NCI-H226 (cell line): ENCODE data around the gene ELFN1.
"Not testable (repeated sequence)": the region's sequence is repeated elsewhere in the genome, so short reads cannot be mapped to it uniquely, and the experiment has no call there.

Experiments used
- DNase-seq: peaks from one replicate; pipeline ENCODE4 v3.0.0-alpha.2; 2015

Gene ELFN1

DNA sequence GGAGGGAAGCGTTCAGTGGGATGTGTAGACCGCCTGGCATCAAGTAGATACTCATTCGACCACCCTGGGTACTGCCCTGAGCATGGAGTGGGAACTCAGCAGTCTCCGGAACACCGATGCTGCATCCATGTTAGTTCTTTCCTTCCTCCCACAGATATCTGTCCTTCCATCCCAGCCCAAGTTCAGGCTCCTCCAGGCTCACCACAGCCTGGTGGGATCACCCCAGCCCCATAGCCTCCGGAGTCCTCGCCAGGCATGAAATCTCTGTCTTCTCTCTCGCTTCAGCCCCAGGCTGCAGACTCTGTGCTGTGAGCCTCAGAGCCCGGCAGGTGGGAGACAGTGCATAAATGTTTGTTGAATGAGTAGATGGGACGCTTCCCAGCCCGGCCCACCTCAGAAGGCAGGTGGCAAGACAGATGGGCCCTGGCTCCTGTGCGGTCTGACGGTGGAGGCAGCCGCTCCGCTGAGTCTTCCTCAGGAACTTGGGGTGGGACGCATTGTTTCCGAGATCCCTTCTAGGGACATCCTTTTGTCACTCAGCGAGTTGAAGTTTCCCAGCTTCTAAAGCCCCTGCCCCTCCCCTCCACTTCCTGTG lies 42.9 kb downstream of the ELFN1 start:
- DNase-seq: no peak

DNA sequence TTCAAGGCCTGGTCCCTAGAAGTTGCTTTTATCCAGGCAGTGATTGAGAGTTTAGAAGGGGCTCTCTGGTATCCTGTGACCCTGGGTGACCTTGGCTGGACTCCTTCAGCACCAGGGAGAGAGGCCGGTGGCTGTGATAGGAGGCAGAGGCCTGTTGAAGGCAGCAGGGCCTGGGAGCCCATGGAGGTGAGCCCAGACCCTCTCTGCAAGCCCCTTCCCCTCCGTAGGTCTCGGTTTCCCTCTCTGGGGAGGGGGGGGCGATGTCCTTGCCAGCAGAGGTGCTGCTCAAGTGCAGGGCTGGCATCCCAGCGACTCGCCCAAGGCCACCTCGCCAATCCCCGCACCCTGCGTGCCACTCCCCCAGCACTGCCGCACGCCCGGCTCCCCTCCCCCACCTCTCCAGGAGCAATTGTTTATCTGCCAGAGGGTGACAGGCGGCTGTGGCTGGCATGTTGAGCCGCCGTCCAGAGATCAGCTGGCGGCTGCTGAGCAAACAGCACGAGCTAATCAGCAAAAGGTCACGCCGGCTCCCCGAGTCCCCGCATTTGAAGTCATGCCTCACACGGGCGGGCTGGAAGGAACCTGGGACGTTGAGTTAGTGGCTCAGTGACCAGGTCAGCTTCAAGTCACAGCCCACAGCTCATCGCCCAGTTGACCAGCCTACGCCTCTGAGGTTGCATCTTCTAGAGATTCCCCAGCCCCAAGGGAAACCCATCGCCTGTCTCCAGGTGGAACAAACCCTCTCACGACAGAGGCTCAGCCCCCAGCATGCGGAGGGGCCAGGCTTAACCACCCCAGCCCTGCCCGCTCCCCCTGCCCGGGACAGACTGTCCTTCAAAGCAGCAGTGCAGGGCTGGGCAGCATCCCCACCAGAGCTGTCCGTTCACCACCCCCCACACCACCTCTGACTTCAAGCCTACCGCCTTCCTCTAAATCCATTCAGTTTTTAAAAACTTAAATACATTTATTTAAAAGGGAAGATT lies 43.7 kb downstream of the ELFN1 start:
- no peak for DNase-seq

DNA sequence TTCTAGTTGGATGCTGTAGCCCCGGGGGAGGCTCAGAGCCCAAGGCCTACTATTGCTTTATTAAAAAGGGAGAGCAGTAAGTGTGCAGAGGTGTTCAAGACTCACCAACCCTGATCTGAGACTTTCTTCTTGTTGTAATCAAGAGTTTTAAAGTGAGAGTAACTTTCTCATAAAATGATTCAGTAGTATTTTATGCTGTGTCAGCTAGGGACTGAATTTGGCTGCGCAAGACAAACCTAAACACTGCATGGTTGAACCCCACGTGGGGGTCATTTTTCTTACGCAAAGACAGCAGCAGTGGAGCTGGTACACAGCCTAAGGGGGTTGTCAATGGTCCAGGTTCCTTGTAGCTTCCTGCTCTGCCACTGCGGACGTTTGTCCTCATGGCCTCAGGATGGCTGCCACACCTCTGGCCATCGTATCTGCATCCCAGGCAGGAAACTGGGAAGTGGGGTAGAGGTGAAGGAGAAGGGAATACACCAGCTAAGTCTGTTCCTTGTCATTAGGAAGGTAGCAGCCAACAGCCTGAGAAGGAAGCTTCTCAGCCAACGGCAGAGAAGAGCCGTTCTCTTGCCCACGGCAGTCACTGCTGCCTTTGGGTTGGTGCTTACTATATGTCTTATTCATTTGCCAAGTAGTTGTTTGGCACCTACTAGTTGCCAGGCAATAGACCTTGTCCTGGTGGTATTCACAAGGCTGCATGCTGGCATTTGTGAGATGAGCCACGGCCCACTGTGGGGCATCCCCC lies 44.7 kb downstream of the ELFN1 start:
- DNase-seq: no peak

DNA sequence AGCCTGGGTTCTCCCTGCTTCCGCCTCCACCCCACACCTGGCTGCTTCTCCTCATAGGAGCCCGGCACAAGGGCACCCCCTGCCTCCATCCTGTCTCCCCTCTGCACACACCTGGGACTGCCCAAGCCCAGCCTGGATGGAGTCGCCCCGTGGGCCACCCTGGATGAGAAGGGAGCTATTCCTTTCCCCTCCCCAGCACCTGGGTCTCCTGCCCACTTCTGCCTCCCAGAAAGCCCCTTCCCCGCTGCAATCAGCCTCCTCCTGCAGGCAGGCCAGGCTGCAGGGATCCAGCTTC lies 45.2 kb downstream of the ELFN1 start:
- DNase-seq: no peak

DNA sequence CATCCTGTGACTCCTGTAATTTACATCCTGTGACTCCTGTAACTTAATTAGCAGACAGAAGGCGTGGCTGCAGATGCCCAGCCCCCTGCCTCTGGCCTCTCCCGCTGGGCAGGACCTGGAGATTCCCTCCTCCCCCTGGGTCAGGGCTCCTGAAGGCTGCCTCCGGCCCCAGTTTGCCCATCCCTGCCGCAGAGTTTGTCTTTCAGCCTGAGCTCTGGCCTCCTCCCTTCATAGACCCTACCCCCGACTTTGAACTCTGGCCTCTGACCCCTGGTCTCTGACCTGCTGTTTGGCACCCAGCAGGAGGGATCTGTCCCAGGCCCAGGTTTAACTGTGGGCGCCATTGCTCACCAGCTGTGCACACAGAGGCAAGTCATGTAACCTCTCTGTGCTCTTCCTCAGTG lies 45.6 kb downstream of the ELFN1 start:
- DNase-seq: no peak

DNA sequence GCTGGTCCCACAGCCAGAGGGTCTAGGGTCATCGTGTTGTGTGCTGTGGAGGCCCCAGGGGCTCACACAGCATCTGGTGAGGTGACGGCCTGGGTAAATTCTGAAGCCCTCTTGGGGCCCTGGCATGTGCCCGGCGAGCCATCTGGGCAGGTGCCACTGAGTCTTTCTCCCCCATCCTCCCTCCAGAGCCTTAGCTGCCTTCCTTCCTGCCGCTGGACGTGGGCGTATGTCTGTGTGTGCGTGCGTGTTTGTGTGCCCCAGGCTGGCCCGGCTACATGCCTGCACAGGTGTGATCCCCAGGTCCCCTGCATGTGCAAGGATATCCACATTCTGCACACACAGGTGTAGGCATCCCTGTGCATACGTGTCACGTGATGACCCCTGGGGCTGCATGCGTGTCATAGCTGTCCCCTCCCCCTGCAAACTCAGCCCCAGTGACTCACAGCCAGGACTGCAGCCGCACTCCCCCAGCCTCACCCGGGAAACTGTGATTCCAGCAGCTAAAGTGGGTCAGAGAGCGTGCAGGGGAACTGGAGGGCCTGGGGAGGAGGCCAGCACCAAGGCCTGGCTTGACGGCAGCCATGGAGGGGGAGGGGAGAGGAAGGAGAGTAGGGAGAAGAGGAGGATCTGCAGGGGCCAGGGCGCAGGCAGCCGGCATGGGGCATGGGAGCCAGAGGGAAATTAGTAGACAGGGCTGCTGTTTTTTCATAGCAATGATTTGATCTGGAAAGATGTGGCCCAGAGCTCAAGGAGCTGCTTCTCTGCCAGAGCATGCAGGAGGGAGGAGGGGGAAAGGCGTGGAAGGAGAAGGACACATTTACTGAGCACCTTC lies 46.4 kb downstream of the ELFN1 start:
- DNase-seq: no peak

DNA sequence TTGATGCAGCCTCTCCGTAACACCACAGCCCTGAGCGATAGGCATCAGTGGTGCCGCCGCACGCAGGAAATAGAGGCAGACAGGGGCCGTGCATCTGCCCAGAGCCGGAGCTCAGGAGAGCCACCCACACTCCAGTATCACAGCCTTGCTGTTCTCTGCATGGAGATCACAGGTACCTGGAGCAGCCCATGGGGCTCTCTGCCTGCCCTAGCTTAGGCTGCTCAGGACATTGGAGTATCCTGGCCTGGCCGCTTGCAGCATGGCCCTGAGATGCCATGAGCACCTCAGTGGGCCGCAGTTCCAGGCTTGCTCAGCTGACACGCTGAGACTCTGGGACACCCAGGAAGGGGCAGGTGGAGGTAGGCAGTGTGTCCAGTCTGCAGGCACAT lies 47.0 kb downstream of the ELFN1 start:
- DNase-seq: no peak

DNA sequence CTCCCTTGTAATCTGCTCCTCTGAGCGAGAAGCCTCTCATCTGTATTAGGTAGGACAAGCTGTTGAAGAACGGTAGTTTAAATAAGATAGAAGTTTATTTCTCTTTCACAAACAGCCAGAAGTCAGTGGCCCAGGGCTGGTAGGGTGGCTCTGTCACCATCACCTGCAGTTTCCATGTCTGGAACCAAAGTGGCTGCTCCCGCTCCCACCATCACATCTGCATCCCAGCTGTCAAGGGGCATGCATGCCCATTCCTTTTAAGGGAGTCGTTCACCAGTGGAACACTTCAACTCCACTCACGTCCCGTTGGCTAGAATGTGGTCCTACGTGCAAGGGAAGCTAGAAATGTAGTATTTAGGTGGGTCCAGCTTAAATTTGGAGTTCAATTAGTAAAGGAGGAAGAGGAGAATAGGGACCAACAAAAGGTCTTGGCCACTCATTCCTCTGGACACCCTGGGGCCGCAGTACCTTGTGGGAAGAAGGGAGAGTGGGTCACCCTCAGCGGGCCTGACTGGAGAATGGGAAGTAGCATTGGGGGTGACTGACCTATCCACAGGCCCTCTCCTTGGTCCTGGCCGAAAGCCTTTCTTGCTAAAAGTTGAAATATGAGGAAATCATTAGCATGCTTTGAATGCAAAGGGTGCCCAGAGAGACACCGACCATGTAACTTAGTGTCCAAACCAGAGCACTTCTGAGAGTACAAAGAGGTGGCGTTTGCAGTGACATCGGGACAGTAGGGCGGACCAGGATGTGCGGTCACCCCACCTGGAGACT lies 48.0 kb downstream of the ELFN1 start:
- DNase-seq: no peak

DNA sequence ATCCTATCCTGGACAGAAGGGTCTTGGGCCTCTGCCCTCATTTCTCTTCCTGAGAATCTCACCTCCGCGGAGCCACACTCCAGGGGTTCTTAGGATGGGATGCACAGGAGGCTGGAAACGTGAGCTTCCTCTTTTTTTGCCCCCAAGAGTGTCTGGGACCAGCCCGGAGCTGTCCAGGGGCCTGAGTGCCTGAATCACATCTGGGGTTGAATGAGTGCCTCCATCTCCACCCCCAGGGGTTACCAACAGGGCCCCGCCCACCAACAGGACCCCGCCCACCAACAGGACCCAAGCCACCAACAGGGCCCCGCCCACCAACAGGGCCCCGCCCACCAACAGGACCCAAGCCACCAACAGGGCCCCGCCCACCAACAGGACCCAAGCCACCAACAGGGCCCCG lies 48.8 kb downstream of the ELFN1 start:
- not testable (repeated sequence) for DNase-seq

DNA sequence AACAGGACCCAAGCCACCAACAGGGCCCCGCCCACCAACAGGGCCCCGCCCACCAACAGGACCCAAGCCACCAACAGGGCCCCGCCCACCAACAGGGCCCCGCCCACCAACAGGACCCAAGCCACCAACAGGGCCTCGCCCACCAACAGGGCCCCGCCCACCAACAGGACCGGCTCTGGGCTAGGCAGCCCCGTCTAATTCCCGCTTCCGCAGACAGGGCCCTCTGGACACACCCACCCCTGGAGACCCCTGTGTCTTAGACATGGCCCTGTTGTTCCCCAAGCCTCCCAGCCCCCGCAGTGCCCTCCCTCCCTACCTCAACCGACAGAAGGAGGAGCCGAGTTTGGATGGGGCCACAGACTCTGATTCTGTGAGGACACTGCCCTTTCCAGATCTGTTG lies 49.2 kb downstream of the ELFN1 start:
- DNase-seq: not testable (repeated sequence)

DNA sequence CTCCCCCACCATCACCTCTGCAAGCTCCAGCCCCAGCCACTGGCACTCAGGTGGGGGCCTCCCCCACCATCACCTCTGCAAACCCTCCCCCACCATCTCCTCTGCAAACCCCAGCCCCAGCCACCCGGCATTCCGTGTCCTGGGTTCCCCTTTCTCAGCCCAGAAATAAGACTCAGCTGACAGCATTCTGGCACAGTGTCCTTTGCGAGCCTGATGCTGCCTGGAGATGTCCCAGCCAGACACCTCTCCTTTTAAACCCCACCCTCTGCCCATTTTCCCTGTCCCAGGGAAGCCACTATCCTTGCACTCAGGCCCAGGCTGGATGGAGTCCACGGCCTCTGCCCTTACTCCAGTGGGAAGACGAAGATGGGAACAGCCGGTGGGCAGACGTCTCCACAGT lies 49.8 kb downstream of the ELFN1 start:
- DNase-seq: no peak

DNA sequence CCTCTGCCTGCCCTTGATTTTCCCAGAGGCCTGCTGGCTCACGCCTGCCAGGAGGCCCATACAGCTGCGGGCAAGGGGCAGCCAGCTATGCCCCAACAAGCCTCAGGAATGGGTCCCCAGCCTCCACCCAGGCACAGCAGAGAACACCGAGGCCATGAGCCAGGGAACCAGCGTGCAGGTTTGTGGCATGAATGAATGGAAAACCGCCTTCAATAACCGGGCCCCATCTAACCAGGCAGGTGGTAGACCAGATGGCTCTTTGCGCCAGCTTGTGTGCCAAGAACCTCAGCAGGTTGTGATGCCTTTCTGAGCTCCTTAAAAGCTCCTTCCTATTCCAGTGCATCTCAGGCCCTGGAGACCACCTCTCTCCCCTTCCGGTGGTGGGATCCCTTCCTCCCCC lies 50.2 kb downstream of the ELFN1 start:
- DNase-seq: no peak

DNA sequence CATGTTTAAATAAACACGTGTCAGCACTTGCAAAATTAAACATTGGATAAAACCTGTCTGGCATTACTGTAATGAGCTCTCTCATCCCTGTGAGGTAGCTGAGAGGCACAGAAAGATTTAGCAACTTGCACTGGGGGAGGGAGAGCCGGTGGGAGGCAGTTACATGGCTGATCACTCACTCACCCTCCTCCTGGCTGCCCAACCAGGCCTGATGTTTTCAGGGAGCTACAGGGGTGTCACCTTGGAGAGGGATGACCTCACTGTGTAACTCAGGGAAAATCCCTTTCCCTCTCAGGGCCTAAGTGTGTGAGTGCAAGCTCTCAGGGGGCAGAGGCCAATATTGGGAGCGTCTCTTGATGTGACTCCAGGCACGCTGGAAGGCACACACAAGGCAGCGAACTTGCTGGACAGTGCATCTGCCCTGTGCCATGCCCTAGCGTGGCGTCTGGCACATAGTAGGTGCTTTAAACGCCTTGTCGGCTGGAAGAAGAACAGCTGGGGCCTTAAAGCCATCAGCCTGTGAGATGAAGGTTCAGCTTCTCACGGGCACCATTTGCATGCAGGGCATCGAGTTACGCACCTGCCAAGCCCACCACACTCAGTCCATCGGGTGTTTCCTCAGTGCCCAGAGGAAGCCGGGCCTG lies 51.1 kb downstream of the ELFN1 start:
- peak; percentile 93 for DNase-seq

DNA sequence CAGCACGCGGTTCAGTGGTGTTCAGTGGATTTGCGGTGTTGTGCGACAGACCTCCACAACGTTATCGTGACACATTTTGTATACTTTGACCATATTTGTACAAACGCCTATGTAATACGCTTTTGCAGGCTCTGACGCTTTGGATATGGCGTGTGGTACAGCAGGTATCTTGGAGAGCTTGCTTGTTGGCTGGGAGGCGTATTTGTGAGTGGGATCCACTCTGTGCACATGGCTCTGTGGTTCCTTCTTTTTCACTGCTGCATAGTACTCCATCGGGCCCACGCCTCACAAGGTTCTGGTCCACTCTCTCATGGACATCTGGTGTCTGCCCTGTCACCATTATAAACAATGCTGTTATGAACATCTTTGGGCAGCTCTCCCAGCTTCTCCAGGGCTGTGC lies 53.2 kb downstream of the ELFN1 start:
- DNase-seq: no peak

DNA sequence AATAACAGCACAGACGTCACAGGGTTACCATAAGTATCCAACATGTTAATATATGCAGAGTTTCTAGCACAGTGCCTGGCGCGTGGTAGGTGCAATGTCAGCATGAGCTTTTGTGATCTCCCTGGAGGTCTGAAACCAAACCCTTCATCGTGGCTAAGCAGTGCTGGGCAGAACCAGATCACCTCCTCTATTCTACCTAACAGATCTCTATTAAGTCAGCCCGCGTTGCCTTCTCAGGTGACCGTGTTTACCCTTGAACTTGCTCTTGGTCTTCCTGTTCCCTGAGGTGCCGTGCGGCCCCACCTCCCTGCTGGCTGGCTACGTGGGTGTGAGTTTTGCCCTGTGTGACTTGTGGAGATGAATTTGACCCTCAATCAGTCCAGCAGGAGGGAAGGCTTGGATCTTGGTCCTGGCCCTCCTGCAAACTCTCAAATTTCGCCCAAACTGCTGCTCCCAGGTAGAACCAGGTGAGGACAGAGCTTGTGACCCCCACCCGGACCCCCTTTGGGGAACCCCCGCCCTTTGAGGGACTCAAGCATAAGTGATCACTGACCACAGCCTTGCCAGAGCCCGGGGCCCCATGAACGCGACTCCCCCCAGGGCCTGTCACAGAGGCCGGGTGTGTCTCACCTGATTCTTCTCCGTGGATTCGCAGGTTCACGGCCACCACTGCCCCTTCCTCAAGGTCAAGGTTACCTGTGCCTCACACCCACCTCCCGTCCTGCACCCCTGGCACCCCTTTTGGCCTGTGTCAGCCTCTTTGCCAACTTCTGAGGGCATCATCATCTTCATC lies 54.2 kb downstream of the ELFN1 start:
- no peak for DNase-seq

DNA sequence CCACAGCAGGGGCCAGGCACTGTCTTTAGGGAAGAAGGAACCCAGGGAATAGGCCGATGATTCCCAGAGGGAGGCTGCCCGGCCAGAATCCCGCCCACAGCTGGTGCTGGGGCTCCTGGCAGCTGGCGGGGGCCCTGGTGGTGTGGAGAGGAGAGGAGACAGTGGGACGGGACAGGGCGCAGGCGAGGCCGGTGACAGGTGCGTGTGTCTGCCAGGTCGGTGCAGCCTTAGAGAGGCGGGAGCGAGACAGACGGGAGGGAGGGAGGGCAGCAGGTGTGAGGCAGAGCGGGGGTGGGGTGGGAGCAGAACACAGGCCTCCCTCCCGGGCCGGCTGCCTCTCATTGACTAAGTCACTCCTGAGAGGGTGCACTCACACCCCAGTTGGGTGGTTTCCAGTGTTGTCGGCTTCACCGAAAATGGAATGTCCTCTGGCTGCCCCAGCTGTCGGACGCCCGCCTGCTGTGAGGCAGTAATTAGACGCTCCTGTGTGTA lies 55.2 kb downstream of the ELFN1 start:
- no peak for DNase-seq

DNA sequence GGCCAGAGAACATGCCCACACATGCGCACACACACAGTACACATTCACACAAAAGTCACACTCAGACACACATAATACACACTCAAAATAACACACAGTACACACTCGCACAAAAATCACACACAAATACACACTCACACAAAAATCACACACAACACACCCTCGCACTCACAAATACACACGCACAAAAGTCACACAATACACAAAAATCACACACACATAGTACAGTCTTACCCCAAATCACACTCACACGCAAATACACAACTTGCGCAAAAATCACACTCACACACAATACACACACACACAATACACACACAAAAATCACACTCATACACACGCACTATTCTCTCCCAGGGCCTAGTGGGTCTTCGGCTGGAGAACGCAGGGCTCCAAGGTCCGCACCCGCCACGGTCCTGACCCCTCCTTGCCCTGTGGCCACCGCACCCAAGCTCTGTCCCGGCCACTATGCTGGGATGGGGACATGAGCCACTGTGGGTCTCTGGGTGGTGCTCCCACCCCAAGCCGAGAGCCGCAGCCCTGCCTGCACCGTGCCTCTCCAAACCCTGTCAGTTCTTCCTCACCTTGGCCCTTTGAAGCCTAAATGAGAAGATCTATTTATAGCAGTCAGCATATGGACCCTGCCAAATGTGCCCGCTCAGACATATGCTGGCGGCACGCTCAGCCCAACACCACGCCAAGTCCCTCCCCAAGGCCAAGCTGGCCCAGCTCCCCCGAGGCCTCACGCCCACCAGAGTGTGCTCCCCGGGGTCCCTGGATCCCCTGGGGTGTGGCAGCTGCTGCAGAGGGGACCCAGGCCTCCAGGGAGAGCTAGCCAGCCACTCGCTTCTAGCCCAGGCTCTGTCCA lies 55.9 kb downstream of the ELFN1 start:
- DNase-seq: no peak

DNA sequence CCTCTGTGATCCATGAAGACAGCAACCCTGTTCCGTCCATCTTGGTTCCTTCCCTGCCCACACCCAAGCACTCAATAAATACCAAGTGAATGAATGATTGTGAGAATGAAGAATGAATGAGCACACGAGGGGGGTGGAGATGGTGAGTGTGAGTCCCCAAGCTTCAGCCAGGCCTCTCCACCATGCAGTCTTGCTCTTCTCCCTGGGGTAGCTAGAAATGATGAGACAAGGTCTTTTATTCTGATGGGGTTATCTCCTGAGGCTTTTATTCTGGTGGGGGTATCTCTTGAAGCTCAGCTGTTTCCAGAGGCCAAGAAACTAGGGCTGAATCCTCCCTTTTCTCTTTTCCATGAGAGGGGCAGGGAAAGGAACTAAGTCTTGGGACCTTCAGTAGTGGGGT lies 57.0 kb downstream of the ELFN1 start:
- no peak for DNase-seq

DNA sequence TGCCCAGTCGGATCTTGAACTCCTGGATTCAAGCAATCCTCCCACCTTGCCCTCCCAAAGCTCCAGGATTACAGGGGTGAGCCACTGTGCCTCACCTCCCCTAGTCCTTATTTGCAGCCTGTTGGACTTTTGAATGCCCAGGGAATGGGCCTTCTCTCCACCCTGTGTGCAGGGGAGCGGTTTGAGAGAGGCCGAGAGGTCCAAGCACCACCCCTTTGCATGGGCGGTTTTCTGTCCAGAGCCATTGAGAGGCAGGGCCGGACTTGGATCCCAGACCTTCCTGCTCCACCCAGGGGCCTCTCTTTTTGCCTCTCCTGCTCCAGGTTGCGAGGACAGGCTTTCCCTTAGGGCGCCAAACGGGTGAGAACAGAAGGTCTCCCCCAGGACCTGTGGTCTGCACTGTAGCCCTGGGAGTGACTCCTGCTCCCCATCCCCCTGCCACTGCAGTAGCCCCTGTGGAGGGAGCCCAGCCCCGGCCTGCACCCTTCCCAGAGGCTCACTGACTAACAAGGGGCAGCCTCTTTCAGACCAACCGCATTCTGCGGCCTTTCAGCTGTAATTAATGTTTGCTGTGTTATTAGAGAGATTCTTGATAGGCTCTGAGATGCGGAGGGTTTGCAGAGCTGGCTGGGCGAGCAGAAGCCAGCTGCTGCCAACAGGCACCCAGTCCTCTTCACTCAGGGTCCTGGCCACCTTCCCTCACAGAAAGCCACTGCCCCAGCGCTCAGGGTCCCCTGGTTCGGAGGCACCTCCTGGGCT lies 57.9 kb downstream of the ELFN1 start:
- DNase-seq: no peak
